ENCODE results near the gene CRKL.
"Not testable (repeated sequence)": the region's sequence is repeated elsewhere in the genome, so short reads cannot be mapped to it uniquely, and the experiment has no call there.

Gene CRKL

GRCh38 chr22:20965888-20966855 is 49.0 kb downstream of the CRKL start:
- no peaks in the 10 kb centered on the region for H3K9me3 ChIP-seq (ENCODE audit: control insufficient read depth in 5 of 5, low read length in 5 of 5)
- no peak overlapping the region for H3K27ac ChIP-seq (ENCODE audit: low read depth, low read length)
- H3K36me3 ChIP-seq (ENCODE audit: control insufficient read depth in 5 of 5, insufficient read depth in 5 of 5, low read length in 5 of 5) = no peaks in the 10 kb centered on the region
- peaks cover 0 to 33% (median 10%) of the 10 kb centered on the region in 5 donors for H3K4me1 ChIP-seq (ENCODE audit: control insufficient read depth in 5 of 5, insufficient read depth in 5 of 5, low read length in 5 of 5)
- H3K27me3 ChIP-seq (ENCODE audit: control insufficient read depth in 5 of 5, insufficient read depth in 4 of 5, low read length in 5 of 5) = peaks cover 12 to 23% (median 17%) of the 10 kb centered on the region in 5 donors
- H3K9ac ChIP-seq (ENCODE audit: low read length in 5 of 5) = no peak overlapping the region
- no peak overlapping the region for H3K4me3 ChIP-seq (ENCODE audit: low read depth in 1 of 5, low read length in 5 of 5)

GRCh38 chr22:20966883-20967696 is 49.9 kb downstream of the CRKL start, which contains the start of gene AIFM3:
AIFM3 (plus strand) TSS chr22:20967255; CDS start chr22:20967945, 690 bp downstream.
- Histone ChIP-seq H3K9me3 (ENCODE audit: control insufficient read depth in 5 of 5, low read length in 5 of 5) (no peaks in the 10 kb centered on the region), H3K27ac (ENCODE audit: low read depth, low read length) (no peak within 1 kb of the TSS), H3K4me3 (ENCODE audit: low read depth in 1 of 5, low read length in 5 of 5) (no peak within 1 kb of the TSS), H3K27me3 (ENCODE audit: control insufficient read depth in 5 of 5, insufficient read depth in 4 of 5, low read length in 5 of 5) (peaks cover 12 to 23% (median 17%) of the 10 kb centered on the region in 5 donors), H3K36me3 (ENCODE audit: control insufficient read depth in 5 of 5, insufficient read depth in 5 of 5, low read length in 5 of 5) (no peaks in the 10 kb centered on the region), H3K4me1 (ENCODE audit: control insufficient read depth in 5 of 5, insufficient read depth in 5 of 5, low read length in 5 of 5) (peaks cover 0 to 30% (median 10%) of the 10 kb centered on the region in 5 donors), H3K9ac (ENCODE audit: low read length in 5 of 5) (no peak within 1 kb of the TSS)

- H3K27ac ChIP-seq (ENCODE audit: low read depth, low read length) = no peak overlapping the region
- peaks cover 0 to 34% (median 10%) of the 10 kb centered on the region in 5 donors for H3K4me1 ChIP-seq (ENCODE audit: control insufficient read depth in 5 of 5, insufficient read depth in 5 of 5, low read length in 5 of 5)
- no peak overlapping the region for H3K4me3 ChIP-seq (ENCODE audit: low read depth in 1 of 5, low read length in 5 of 5)
- H3K27me3 ChIP-seq (ENCODE audit: control insufficient read depth in 5 of 5, insufficient read depth in 4 of 5, low read length in 5 of 5) = peaks cover 12 to 23% (median 17%) of the 10 kb centered on the region in 5 donors
- H3K9me3 ChIP-seq (ENCODE audit: control insufficient read depth in 5 of 5, low read length in 5 of 5) = no peaks in the 10 kb centered on the region
- no peak overlapping the region for H3K9ac ChIP-seq (ENCODE audit: low read length in 5 of 5)
- H3K36me3 ChIP-seq (ENCODE audit: control insufficient read depth in 5 of 5, insufficient read depth in 5 of 5, low read length in 5 of 5) = no peaks in the 10 kb centered on the region
These were observed 50.5 kb downstream of the CRKL start for GRCh38 chr22:20967697-20968211.

- Histone ChIP-seq H3K9me3 (ENCODE audit: control insufficient read depth in 5 of 5, low read length in 5 of 5) (no peaks in the 10 kb centered on the region), H3K36me3 (ENCODE audit: control insufficient read depth in 5 of 5, insufficient read depth in 5 of 5, low read length in 5 of 5) (no peaks in the 10 kb centered on the region), H3K27me3 (ENCODE audit: control insufficient read depth in 5 of 5, insufficient read depth in 4 of 5, low read length in 5 of 5) (peaks cover 12 to 19% (median 17%) of the 10 kb centered on the region in 5 donors), H3K27ac (ENCODE audit: low read depth, low read length) (no peak overlapping the region), H3K4me3 (ENCODE audit: low read depth in 1 of 5, low read length in 5 of 5) (no peak overlapping the region), H3K9ac (ENCODE audit: low read length in 5 of 5) (no peak overlapping the region), H3K4me1 (ENCODE audit: control insufficient read depth in 5 of 5, insufficient read depth in 5 of 5, low read length in 5 of 5) (peaks cover 0 to 34% (median 10%) of the 10 kb centered on the region in 5 donors)
These were observed 51.2 kb downstream of the CRKL start for GRCh38 chr22:20968281-20968977.

GRCh38 chr22:20970939-20971657 is 53.9 kb downstream of the CRKL start:
- no peaks in the 10 kb centered on the region for H3K36me3 ChIP-seq (ENCODE audit: control insufficient read depth in 5 of 5, insufficient read depth in 5 of 5, low read length in 5 of 5)
- H3K27me3 ChIP-seq (ENCODE audit: control insufficient read depth in 5 of 5, insufficient read depth in 4 of 5, low read length in 5 of 5) = no peaks in the 10 kb centered on the region
- H3K9ac ChIP-seq (ENCODE audit: low read length in 5 of 5) = no peak overlapping the region

GRCh38 chr22:20972014-20972694 is 54.9 kb downstream of the CRKL start:
- H3K9ac ChIP-seq (ENCODE audit: low read length in 5 of 5); H3K4me3 ChIP-seq (ENCODE audit: low read depth in 1 of 5, low read length in 5 of 5); H3K27ac ChIP-seq (ENCODE audit: low read depth, low read length); H3K27me3 ChIP-seq (ENCODE audit: control insufficient read depth in 5 of 5, insufficient read depth in 4 of 5, low read length in 5 of 5); H3K9me3 ChIP-seq (ENCODE audit: control insufficient read depth in 5 of 5, low read length in 5 of 5); H3K36me3 ChIP-seq (ENCODE audit: control insufficient read depth in 5 of 5, insufficient read depth in 5 of 5, low read length in 5 of 5): not testable (repeated sequence)
- peaks cover 0 to 21% (median 2%) of the 10 kb centered on the region in 5 donors for H3K4me1 ChIP-seq (ENCODE audit: control insufficient read depth in 5 of 5, insufficient read depth in 5 of 5, low read length in 5 of 5)

More at GRCh38 chr22:20970939-20971657, 53.9 kb downstream of the CRKL start:
- H3K27ac ChIP-seq (ENCODE audit: low read depth, low read length) = no peak overlapping the region
- H3K4me3 ChIP-seq (ENCODE audit: low read depth in 1 of 5, low read length in 5 of 5) = no peak overlapping the region
- H3K4me1 ChIP-seq (ENCODE audit: control insufficient read depth in 5 of 5, insufficient read depth in 5 of 5, low read length in 5 of 5) = peaks cover 0 to 21% (median 2%) of the 10 kb centered on the region in 5 donors
- H3K9me3 ChIP-seq (ENCODE audit: control insufficient read depth in 5 of 5, low read length in 5 of 5) = no peaks in the 10 kb centered on the region

- Histone ChIP-seq H3K27me3 (ENCODE audit: control insufficient read depth in 5 of 5, insufficient read depth in 4 of 5, low read length in 5 of 5) (peaks cover 0 to 2% (median 0%) of the 10 kb centered on the region in 5 donors), H3K9ac (ENCODE audit: low read length in 5 of 5) (no peak overlapping the region), H3K4me3 (ENCODE audit: low read depth in 1 of 5, low read length in 5 of 5) (no peak overlapping the region), H3K27ac (ENCODE audit: low read depth, low read length) (no peak overlapping the region), H3K36me3 (ENCODE audit: control insufficient read depth in 5 of 5, insufficient read depth in 5 of 5, low read length in 5 of 5) (no peaks in the 10 kb centered on the region), H3K4me1 (ENCODE audit: control insufficient read depth in 5 of 5, insufficient read depth in 5 of 5, low read length in 5 of 5) (peaks cover 0 to 14% (median 2%) of the 10 kb centered on the region in 5 donors), H3K9me3 (ENCODE audit: control insufficient read depth in 5 of 5, low read length in 5 of 5) (peaks cover 0 to 4% (median 0%) of the 10 kb centered on the region in 5 donors)
These were observed 55.8 kb downstream of the CRKL start for GRCh38 chr22:20972933-20973577.

- Histone ChIP-seq H3K36me3 (ENCODE audit: control insufficient read depth in 5 of 5, insufficient read depth in 5 of 5, low read length in 5 of 5) (no peaks in the 10 kb centered on the region), H3K27ac (ENCODE audit: low read depth, low read length) (no peak overlapping the region), H3K4me1 (ENCODE audit: control insufficient read depth in 5 of 5, insufficient read depth in 5 of 5, low read length in 5 of 5) (peaks cover 0 to 7% (median 1%) of the 10 kb centered on the region in 5 donors), H3K4me3 (ENCODE audit: low read depth in 1 of 5, low read length in 5 of 5) (no peak overlapping the region), H3K27me3 (ENCODE audit: control insufficient read depth in 5 of 5, insufficient read depth in 4 of 5, low read length in 5 of 5) (peaks cover 0 to 3% (median 0%) of the 10 kb centered on the region in 5 donors), H3K9ac (ENCODE audit: low read length in 5 of 5) (no peak overlapping the region), H3K9me3 (ENCODE audit: control insufficient read depth in 5 of 5, low read length in 5 of 5) (peaks cover 0 to 11% (median 6%) of the 10 kb centered on the region in 5 donors)
These were observed 56.6 kb downstream of the CRKL start for GRCh38 chr22:20973634-20974286.

All from subcutaneous abdominal adipose tissue (tissue), 5 donors.